Iris pigment epithelial cell (primary cell): ENCODE data around the gene SYTL1.
A peak's percentile ranks its signal among the peaks of the same experiment; 100 is the strongest.

Experiments used
- DNase-seq: peaks from one replicate; pipeline ENCODE4 v3.0.0-alpha.2; 2011; ENCODE audit warnings: low read depth

The SYTL1 gene

DNA sequence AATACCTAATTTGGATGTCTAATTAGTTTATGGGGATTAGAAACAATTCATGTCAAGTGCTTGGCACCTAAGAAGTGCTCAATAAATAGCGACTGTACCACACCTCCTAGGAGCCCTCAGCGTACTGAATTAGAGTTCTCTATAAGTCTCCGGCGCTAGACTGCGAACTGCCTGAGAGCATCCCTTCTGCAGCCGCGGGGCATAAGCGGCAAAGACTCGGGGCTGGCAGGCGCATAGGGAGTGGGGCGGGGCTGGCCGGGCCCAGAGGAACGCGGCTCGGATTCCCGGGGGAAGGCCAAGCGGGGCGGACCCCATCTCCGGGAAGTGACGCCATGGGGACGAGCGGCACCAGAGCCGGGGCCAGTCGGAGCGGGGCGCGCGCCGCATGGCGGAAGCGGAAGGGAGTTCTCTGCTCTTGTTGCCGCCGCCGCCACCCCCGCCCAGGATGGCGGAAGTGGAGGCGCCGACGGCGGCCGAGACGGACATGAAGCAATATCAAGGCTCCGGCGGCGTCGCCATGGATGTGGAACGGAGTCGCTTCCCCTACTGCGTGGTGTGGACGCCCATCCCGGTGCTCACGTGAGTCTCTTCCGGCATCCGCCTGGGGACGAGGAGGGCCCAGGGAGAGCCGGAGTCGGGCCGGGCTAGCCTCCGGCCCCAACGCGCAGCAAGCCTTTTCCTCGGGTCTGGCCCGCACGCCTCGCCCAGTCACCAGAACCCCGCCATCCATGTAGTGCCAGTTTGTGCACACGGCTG is 19.8 kb upstream of the SYTL1 start, which contains the start of gene TMEM222:
TMEM222 (plus strand) TSS at position 351 of the 756 bp plus-strand sequence; CDS start at position 386, 35 bp downstream.
- DNase-seq = peak; percentile 98

DNA sequence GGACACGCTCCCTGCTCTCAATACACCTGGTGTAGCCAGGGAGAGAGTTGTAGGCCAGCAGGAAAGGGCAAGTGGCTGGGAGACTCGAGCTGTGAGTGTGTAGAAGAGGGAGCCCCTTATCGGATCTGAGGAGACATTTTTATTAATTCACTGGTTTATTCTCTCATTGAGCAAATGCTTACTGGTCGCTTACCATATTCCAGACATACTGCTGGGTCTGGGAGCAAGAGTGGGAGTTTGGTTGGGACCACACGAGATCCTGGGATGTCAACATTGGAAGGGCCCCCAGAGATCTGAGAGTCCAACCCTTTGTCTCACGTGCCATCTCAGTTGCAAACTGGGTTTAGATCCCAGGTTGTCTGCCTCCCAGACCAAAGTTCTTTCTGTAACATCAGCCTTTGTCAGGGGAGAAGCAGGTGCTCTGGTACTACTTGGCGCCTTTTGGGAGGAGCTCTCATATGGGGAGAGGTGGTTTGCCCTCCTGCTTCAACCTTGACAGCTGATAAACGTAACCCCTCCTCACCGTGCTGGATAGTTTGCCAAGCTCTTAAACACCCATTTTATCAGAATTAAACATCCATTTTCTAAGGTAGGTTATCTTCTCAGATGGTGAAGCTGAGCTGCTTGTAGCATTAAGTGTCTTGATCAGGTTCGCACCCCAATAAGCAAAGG is 19.1 kb upstream of the SYTL1 start:
- DNase-seq = no peak

DNA sequence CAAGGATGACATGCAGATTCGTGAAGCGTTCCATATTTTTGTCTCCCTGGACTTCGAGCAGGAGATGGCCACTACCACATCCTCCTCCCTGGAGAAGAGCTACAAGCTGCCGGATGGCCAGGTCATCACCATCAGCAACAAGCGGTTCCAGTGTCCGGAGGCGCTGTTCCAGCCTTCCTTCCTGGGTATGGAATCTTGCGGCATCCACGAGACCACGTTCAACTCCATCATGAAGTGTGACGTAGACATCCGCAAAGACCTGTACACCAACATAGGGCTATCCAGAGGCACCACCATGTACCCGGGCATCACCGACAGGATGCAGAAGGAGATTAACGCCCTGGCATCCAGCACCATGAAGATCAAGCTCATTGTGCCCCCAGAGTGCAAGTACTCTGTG is 16.5 kb upstream of the SYTL1 start:
- no peak for DNase-seq

DNA sequence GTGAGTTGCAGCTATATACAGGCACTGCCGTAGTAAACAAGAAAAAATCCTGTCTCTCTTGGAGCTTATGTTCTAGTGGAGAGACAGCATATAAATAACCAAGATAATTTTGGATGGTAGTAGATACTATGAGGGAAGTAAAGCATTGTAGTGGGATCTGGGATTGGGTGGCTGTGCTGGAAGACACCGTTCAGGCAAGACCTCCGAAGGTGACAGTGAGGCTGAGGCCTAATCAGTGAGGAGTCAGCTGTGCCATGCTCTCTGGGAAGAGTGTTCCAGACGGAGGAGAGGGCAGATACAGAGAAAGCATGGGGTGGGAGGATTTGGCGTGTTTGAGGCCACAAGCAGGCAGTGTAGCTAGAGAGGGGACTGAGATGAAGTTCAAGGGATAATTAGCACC is 13.9 kb upstream of the SYTL1 start:
- no peak for DNase-seq

DNA sequence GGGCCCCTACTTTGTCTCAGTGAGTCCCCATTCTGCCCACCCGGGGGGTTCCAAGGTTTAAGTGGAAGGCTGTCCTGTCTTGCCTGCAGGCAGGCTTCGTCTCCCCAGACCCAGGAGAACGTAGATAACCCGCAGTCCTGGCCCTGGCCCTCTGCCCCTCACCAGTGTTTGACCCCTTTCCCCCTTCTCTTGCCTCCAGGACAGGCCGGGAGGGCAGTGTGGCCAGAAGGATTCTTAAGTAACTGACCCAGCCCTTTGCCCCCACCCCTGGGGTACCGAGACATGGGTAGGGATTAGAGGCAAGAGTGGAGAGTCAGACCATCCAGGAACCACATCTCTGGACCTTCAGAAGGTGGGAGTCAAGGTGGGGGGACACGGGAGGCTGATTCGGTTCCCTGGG is 11.0 kb upstream of the SYTL1 start:
- no peak for DNase-seq

DNA sequence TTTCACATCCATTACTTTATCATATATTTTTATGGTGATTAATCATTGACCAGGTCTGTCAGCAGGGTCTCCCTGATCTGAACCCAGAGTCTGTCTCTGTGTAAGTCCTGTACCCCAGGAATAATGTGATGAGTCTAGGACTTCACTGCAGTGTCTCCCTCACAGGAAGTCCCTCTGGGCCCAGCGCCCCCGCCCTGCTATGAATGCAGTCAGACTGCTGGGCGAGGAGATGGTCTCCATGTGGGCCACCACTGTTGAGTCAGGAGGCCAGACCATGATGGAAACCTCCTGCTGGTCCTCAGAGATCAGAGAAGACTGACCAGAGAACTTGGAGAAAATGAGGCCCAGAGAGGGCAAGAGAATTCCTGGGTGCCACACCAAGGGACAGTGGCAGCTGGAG is 10.4 kb upstream of the SYTL1 start:
- no peak for DNase-seq

DNA sequence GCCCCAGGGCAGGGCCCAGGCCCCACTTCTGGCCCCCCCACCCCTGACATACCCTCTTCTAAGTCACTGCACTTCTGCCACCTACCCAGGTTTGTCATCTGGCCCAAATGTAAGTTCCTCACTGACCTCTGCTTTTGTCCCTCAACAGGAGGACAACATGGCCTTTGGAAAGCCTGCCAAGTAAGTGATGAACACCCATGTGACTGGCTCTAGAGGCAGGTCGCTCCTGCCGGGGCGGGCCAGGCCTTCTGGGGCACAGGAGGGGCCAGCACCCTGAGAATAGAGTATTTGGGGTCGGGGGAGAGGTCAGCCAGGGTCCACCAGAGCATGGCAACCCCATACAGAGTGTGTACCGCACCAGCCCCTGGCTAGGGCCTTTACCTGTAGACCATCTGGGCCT is 9.9 kb upstream of the SYTL1 start:
- no peak for DNase-seq

DNA sequence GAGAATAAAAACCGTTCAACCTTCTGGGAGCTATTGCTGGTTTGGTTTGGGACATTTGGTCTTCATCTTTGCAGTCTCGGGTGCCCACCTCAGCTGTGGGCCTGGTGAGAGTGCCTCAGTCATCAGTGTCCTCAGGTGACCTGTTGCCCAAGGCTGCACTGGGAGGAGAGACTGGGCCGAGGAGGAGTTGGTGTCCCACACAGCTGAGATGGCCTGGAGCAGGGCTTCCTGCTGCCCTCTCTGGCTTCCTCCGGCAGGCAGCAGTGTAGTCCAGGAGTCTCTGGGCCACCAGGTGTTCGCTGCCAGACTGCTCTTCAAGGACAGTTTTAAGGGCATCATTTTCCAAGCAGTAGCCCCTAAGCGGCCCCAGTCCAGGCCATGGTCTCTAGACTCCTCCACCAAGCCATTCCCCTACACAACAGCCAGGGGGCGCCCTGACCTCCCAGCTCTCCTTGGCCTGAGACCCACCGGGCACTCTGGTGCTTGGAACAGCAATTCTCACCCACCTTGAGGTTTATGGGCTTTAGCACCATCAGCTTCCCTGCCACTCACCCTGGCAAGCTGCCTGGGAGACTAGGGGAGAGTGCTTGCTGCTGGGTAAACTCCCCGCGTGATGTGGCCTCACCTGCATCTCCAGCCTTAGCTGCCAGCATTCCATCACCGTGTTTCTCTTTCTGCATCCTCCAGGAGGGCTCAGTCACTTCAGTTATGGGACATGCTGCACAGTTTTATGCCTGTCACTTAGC is 9.1 kb upstream of the SYTL1 start:
- DNase-seq = peak; percentile 26

DNA sequence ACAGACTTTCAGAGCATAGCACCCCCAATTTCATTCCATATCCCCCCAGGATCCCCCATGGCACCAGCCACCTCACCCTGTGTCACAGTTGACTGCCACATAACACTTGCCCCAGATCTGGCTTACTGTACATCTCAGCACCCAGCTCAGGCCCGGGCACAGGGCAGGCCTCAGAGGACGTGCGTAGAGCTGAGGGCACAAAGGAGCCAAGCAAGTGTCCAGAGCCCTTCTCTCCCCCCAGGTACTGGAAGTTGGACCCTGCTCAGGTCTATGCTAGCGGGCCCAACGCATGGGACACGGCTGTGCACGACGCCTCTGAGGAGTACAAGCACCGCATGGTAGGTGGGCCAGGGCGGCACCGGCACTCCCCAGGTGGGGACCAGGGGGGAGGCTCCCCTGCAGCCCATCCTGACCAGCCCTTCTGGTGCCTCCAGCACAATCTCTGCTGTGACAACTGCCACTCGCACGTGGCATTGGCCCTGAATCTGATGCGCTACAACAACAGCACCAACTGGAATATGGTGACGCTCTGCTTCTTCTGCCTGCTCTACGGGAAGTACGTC is 8.0 kb upstream of the SYTL1 start:
- no peak for DNase-seq

DNA sequence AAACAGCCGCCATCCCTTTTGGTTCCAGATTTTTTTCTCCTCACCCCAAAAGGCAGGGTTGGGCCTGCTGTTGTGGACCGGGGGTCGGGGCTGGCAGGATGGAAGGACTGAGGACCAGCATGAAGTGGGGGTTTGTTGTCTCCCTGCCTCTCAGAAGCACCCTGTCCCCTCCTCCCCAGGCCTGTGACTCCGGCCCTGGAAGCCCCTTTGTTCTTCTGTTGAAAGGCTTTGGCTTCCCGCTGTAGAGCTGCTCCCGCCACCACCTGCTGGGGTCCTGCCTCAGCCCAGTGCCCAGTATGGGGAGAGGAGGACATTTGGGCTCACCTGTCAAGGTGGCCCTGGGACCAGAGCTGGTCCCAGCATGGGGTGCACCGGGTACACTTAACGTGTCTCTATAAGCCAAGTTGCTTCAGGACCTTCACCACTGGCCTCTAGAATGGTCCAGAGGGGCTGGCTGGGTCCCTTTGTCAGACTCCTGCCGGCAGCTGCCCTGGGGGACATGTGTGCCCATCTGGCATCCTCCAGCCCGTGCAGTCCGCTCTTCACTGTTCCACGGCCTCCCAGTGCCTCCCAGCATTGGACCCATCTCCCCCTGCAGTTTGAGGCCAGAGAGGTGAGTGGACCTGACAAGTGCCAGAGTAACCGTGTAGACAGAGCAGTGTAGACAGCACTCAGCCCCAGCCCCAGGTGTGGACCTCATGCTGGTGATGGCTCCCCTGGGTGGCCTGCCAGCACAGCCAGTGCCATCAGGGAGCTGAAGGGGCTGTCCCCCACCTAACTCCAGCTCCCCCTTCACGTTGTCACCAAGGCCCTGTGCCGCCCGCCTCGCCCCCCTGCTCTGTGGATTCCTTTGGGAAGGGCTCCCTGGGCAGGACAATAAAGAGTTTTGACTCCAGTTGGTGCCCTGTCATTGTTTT is 6.1 kb upstream of the SYTL1 start:
- no peak for DNase-seq

DNA sequence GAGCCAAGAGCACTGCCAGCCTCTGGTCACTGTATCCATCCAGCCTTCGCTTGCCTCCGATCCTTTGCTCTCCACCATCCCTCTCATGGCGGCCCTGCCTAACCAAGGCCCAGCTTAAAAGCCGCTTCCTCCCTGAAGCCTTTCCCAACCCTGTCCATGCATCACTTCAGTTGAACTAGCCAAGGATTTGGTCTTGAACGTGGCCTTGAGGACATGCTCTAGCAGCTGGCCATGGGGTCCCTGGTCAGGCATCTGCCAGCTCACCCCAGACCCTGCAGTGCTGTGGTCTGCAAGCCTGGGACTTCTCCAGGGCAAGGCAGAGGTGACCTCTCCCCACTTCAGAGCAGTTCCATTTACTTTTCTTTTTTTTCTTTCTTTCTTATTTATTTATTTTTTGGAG is 5.1 kb upstream of the SYTL1 start:
- no peak for DNase-seq

DNA sequence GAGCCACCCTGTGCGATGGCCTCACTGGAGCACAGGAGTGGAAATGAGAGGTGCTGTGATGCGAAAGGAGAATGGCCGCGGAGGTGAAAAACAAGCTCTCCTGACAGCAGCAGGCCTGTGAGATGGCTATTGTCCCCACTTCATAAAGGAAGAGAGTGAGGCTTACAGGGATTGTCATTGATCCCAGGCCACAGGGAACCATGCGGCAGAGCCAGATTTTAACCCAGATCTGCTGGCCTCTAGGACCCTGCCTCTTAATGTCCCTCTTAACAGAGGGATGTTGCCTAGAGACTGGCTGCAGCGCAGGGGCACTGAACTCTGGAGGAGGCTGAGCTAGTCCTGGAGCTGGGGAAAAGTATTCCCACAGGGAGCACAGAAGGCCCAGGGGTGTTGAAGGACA is 3.1 kb upstream of the SYTL1 start:
- no peak for DNase-seq

DNA sequence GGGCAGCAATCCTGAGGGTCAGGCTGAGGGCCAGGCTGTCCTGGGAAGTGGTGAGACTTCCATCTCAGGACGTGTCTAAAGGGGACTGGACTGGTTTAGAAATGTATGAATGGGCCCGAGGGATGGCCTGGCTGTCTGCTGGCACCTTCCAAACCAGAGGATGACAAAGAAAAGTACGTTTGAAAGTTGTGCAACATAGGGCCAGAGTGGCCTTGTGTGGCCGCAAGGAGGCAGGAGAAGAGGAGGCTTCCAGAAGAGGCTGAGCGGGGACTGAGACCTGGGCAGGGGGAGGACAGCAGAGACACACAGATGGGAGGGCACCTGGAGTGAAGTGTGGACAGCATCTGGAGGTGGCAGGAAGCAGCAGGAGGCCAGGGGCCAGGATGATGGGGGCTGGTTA is 2.6 kb upstream of the SYTL1 start:
- DNase-seq = no peak

DNA sequence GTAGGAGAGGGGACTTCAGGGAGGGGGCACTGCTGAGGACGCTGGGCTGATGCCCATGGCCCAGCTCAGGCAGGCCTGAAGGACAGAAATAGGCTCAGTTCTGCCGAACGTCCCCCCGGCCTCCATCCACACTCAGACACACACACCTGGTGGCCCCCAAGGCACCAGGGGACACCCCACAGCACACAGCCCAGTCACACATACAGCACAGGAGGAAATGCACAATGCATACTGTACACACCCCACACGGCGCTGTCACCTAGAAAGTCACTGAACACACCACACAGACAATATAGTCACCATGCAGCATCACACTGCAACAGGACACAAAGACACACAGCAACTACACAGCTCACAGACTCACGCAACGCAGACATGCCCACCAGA is 562 bp downstream of the SYTL1 start:
- no peak for DNase-seq

DNA sequence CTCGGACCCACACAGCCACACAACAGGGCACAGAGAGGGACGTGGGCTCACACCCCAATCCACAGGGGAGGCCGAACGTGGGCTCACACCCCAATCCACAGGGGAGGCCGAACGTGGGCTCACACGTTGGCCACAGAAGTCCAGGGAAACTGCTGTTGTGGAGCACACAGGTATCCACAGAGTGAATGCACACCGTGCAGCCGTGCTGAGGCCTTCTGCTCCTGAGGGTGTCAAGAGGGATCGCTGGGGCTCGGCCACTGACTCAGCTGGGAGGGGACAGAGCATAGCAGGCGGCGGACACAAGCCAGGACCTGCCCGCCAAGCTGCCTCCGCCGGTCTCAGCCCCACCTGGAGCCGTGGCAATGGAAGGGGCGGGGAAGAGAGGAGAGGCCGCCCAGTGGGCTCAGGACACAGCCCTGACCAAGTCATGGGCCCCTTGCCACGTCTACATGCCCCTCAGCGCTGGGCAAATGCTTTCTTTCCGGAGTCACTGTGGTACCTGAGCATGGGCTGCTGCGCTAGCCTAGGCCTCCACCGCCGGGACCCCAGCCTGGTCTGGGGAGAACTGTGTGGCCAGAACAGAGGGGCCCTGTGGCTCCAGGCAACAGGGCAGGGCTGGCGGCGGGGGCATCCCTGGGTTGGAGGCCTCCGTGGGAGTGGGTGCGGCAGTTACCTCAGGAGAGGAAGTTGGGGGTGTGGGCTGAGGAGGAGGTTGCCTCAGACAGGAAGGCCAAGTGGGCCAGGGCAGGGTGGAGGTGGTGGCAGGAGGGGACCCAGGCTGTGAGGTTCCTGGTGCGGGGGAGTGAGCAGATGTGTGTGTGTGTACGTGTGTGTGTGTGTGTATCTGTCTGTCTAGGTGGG is 1.2 kb downstream of the SYTL1 start:
- DNase-seq = no peak

DNA sequence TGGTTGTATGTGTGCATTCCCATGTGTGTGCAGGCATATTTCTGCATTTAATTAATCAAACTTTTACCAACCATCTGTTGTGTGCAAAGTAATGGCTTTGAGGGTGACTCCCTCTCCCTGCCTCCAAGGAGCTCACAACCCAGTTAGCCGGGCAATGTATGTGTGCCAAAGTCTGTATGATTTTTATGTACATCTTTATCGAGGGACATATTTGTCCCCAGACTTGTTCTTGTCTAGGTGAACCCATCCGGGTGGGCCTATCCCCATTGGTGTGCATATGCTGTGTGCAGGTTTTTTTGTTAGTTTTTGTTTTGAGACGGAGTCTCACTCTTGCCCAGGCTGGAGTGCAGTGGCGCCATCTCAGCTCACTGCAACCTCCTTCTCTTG is 1.8 kb downstream of the SYTL1 start:
- no peak for DNase-seq

DNA sequence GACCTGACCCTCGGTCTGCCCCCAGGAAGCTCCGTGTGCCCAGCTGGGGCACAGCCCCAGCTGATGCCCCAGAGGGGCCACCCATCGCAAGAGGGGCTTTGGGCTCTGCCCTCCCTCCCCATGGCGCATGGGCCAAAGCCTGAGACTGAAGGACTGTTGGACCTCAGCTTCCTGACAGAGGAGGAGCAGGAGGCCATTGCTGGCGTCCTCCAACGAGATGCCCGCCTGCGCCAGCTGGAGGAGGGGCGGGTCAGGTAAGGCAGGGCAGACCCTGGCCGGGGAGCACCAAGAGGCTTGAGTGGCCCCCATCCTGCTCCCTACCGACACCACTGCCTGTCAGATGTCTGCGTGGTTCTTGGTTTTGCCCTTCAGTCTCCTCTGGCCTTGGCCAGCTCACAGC is 3.5 kb downstream of the SYTL1 start:
- no peak for DNase-seq

DNA sequence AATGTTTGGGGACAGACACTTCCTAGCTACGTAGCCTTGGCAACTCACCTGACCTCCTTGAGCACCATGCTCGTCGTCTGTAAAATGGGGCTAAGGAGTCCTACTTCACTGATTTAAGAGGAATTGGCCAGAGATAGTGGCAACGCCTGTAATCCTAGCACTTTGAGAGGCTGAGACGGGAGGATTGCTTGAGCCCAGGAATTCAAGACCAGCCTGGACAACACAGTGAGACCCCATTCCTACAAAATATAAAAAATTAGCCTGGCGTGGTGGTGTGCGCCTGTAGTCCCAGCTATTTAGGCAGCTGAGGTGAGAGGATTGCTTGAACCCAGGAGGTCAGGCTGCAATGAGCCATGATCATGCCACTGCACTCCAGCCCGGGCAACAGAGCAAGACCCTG is 4.5 kb downstream of the SYTL1 start:
- no peak for DNase-seq

DNA sequence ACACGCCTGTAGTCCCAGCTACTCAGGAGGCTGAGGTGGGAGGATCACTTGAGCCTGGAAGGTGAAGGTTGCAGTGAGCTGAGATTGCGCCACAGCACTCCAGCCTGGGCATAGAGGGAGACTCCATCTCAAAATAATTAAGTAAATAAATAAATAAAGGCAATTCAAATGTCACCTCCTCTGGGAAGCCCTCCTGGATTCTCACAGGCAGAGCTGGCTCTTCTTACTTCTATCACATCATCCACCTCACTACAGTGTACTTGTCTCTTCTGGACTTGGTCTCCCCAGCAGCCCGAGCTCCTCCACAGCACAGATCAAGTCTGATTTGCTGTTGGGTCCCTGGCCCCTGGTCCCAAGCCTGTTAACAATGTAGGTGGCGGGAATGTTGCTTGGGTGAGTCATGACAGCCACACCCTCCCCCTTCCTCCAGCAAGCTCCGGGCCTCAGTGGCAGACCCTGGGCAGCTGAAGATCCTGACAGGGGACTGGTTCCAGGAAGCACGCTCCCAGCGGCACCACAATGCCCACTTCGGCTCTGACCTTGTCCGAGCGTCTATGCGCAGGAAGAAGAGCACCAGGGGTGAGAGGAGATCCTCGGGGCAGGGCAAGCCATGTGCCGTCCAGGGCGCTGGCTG is 5.3 kb downstream of the SYTL1 start:
- no peak for DNase-seq
